GM23338 (cell line): ENCODE measurements around the gene PSMB5. TPM values are rescaled to one million over a fixed set of nuclear protein-coding genes. Genes with fewer than 3 reads are reported as not detected.

Experiments
- ATAC-seq: fragments of 200-7000 bp; cut with Tn5 transposase; 3 replicates; pipeline ENCODE4 v1.9.1; 2020
- DNase-seq: peaks from one replicate; pipeline ENCODE4 v3.0.0-alpha.2; 2015; ENCODE audit warnings: low spot score
- H2AFZ ChIP-seq: fragments of 200-600 bp; sonication (generic); 2 replicates; pipeline ENCODE4 v1.8.0; 2016; ENCODE audit warnings: antibody characterized with exemption, mild to moderate bottlenecking, moderate library complexity
- H3F3A ChIP-seq: fragments of 200-600 bp; sonication (generic); replicated peaks from 2 replicates; pipeline ENCODE4 v1.8.0; 2017; ENCODE audit warnings: antibody characterized with exemption, mixed run types, low read depth
- H3K27ac ChIP-seq: fragments of 200-600 bp; sonication (generic); 2 replicates; pipeline ENCODE4 v1.6.1; 2016; ENCODE audit warnings: low read depth
- H3K27me3 ChIP-seq: fragments of 200-600 bp; sonication (generic); 2 replicates; pipeline ENCODE4 v1.8.0; 2016; ENCODE audit warnings: mild to moderate bottlenecking, mixed run types, moderate library complexity; ENCODE audit not compliant: insufficient read depth
- H3K36me3 ChIP-seq: fragments of 200-600 bp; sonication (generic); 2 replicates; pipeline ENCODE4 v1.8.0; 2016; ENCODE audit warnings: mild to moderate bottlenecking; ENCODE audit not compliant: insufficient read depth
- H3K4me1 ChIP-seq: fragments of 200-600 bp; sonication (generic); 2 replicates; pipeline ENCODE4 v1.8.0; 2016; ENCODE audit warnings: mild to moderate bottlenecking, moderate library complexity; ENCODE audit not compliant: insufficient read depth
- H3K4me2 ChIP-seq: fragments of 200-600 bp; sonication (generic); 2 replicates; pipeline ENCODE4 v1.7.1; 2017; ENCODE audit warnings: mixed run types
- H3K4me3 ChIP-seq: fragments of 200-600 bp; sonication (generic); 2 replicates; pipeline ENCODE4 v1.6.1; 2016; ENCODE audit warnings: mixed run types
- H3K79me2 ChIP-seq: fragments of 200-600 bp; sonication (generic); replicated peaks from 2 replicates; pipeline ENCODE4 v1.8.0; 2017; ENCODE audit warnings: mild to moderate bottlenecking; ENCODE audit not compliant: insufficient read depth
- H3K9me2 ChIP-seq: fragments of 200-600 bp; sonication (generic); 2 replicates; pipeline ENCODE4 v1.8.0; 2017; ENCODE audit not compliant: insufficient read depth
- H4K20me1 ChIP-seq: fragments of 200-600 bp; sonication (generic); replicated peaks from 2 replicates; pipeline ENCODE4 v1.8.0; 2017; ENCODE audit warnings: mild to moderate bottlenecking; ENCODE audit not compliant: insufficient read depth
- H3K27ac Mint-ChIP-seq: 2 replicates; pipeline ENCODE4 v1.8.0; 2020; ENCODE audit warnings: inconsistent platforms, mild to moderate bottlenecking, moderate library complexity, mixed read lengths
- H3K27me3 Mint-ChIP-seq: 3 replicates; pipeline ENCODE4 v1.8.0; 2022; ENCODE audit warnings: low read depth, mild to moderate bottlenecking, moderate library complexity, mixed read lengths, inconsistent platforms; ENCODE audit not compliant: insufficient read depth, poor library complexity
- H3K36me3 Mint-ChIP-seq: 3 replicates; pipeline ENCODE4 v1.8.0; 2021; ENCODE audit warnings: low read depth, mild to moderate bottlenecking, inconsistent platforms, moderate library complexity, mixed read lengths
- H3K4me1 Mint-ChIP-seq: 3 replicates; pipeline ENCODE4 v1.8.0; 2020; ENCODE audit warnings: mild to moderate bottlenecking, inconsistent platforms, mixed read lengths
- H3K4me3 Mint-ChIP-seq: 3 replicates; pipeline ENCODE4 v1.8.0; 2021; ENCODE audit warnings: moderate library complexity, mild to moderate bottlenecking, inconsistent platforms, mixed read lengths
- H3K9me3 Mint-ChIP-seq: 3 replicates; pipeline ENCODE4 v1.8.0; 2020; ENCODE audit warnings: moderate library complexity, mild to moderate bottlenecking, inconsistent platforms, mixed read lengths
- EZH2 ChIP-seq: fragments of 200-600 bp; sonication (generic); IDR thresholded peaks from one replicate; pipeline ENCODE4 v1.8.0; 2017; ENCODE audit warnings: antibody characterized with exemption, mild to moderate bottlenecking, low read depth; ENCODE audit not compliant: unreplicated experiment
- EZH2phosphoT487 ChIP-seq: fragments of 200-600 bp; sonication (generic); IDR thresholded peaks from one replicate; pipeline ENCODE4 v1.8.1; 2018; ENCODE audit warnings: antibody characterized with exemption; ENCODE audit not compliant: unreplicated experiment
- POLR2AphosphoS5 ChIP-seq: IDR thresholded peaks from 2 replicates; pipeline ENCODE4 v1.6.1; 2016; ENCODE audit warnings: antibody characterized with exemption, low read depth
- REST ChIP-seq: IDR thresholded peaks from one replicate; pipeline ENCODE4 v1.6.1; 2018; ENCODE audit warnings: antibody characterized with exemption; ENCODE audit not compliant: unreplicated experiment
- ZNF114 ChIP-seq: fragments of 250-450 bp; sonication (Bioruptor Pico); IDR thresholded peaks from 2 replicates; pipeline ENCODE4 v1.5.0; 2020; ENCODE audit warnings: mild to moderate bottlenecking, moderate library complexity
- ZNF331 ChIP-seq: fragments of 250-450 bp; sonication (Bioruptor Pico); IDR thresholded peaks from 2 replicates; pipeline ENCODE4 v1.5.0; 2020; ENCODE audit warnings: low read depth, mild to moderate bottlenecking, moderate library complexity
- polyA plus RNA-seq: library from polyadenylated mRNA; unstranded; fragments of >200 nt; fragmentation: Nextera tagmentation; extraction: Ambion mirVana; gene quantifications from 2 replicates; pipeline ENCODE4 v1.2.1, GENCODE V29; 2016
- total RNA-seq: library from RNA; depleted of rRNA; stranded (reverse); fragments of >200 nt; shearing (Covaris generic); gene quantifications from 2 replicates; pipeline ENCODE4 v1.2.3, GENCODE V29; 2014

The PSMB5 gene
- total and polyA plus RNA-seq, 2 experiments from 2014 or later = 265 to 341 TPM

- no peak for TF ChIP-seq REST
- no peak for TF ChIP-seq POLR2AphosphoS5
These were observed 32.1 kb downstream of the PSMB5 start (continued) for GRCh38 chr14:23002592-23002991.

GRCh38 chr14:23000860-23001259 is 33.8 kb downstream of the PSMB5 start:
- no peak for ATAC-seq
- no peak overlapping the region for H3K27ac Mint-ChIP-seq
- no peak for TF ChIP-seq EZH2phosphoT487
- TF ChIP-seq POLR2AphosphoS5 = no peak

DNA sequence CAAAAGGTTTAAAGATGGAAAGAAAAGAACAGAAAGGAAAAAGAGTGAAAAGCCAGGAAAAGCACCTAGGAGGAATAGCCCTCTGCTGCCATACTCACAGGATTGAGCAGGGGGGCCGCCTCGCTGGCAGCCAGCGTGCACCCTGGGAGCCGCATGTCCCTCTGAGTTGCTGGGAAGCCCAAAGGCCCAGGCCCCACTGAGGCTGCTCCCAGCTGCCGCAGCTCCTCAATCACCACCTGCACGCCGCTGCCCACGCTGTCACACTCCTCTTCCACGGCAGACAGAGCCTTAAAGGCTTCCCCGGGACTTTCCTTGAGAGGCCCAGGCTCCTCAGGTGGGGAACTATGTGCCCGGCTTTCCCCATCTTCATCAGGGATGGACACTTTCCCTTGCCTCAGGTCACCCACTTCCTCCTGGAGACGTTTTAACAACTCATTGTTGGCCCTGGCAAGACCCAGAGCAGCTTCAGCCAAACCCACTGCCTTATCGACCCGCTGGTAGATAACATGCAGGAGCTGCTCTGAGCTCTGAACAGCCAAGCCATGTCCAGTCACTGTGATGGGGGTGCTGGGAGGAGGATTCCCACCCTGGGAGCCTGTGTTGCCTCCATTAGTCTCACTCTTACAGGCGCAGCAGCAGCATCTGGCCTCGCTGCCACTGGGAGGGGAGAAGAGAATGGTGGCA is 36.2 kb downstream of the PSMB5 start:
- no peaks in the 10 kb centered on the region for H4K20me1 ChIP-seq
- no peak overlapping the region for H3K4me3 ChIP-seq
- 0 out of 2 replicates have a peak, but pooled peaks cover 3% of the 10 kb centered on the region for H3K4me1 ChIP-seq
- no peak for ATAC-seq
- no peak overlapping the region for H3K4me2 ChIP-seq
- Mint-ChIP-seq H3K4me3 (no peak overlapping the region), H3K9me3 (no peaks in the 10 kb centered on the region), H3K36me3 (no peaks in the 10 kb centered on the region), H3K4me1 (peaks cover 7% of the 10 kb centered on the region), H3K27me3 (no peaks in the 10 kb centered on the region), H3K27ac (no peak overlapping the region)
- H3F3A ChIP-seq = 0 out of 2 replicates have a peak, but pooled peaks cover 3% of the 10 kb centered on the region
- no peaks in the 10 kb centered on the region for H3K27me3 ChIP-seq
- H3K9me2 ChIP-seq = no peaks in the 10 kb centered on the region
- DNase-seq = no peak
- H2AFZ ChIP-seq = no peak overlapping the region
- H3K79me2 ChIP-seq = no peaks in the 10 kb centered on the region
- H3K27ac ChIP-seq = no peak overlapping the region
- no peaks in the 10 kb centered on the region for H3K36me3 ChIP-seq
- TF ChIP-seq EZH2 (no peak), REST (no peak), ZNF331 (CRISPR knock-in tag) (no peak), EZH2phosphoT487 (no peak), ZNF114 (no peak)

More at GRCh38 chr14:23000860-23001259, 33.8 kb downstream of the PSMB5 start:
- Mint-ChIP-seq H3K27me3 (peaks cover 4% of the 10 kb centered on the region), H3K9me3 (no peaks in the 10 kb centered on the region), H3K36me3 (no peaks in the 10 kb centered on the region), H3K4me3 (no peak overlapping the region), H3K4me1 (peaks cover 7% of the 10 kb centered on the region)
- H2AFZ ChIP-seq = no peak overlapping the region
- H3K4me3 ChIP-seq = no peak overlapping the region
- no peaks in the 10 kb centered on the region for H3K79me2 ChIP-seq
- no peak overlapping the region for H3K27ac ChIP-seq
- no peaks in the 10 kb centered on the region for H3K36me3 ChIP-seq
- H3F3A ChIP-seq = 0 out of 2 replicates have a peak, but pooled peaks cover 4% of the 10 kb centered on the region
- H3K9me2 ChIP-seq = no peaks in the 10 kb centered on the region
- no peaks in the 10 kb centered on the region for H3K27me3 ChIP-seq
- H3K4me2 ChIP-seq = no peak overlapping the region
- no peaks in the 10 kb centered on the region for H4K20me1 ChIP-seq
- DNase-seq = no peak
- H3K4me1 ChIP-seq = 0 out of 2 replicates have a peak, but pooled peaks cover 3% of the 10 kb centered on the region
